Vagina (tissue), 2 donors: ENCODE results near the gene AK3. TPM values are rescaled to one million over a fixed set of nuclear protein-coding genes. Genes with fewer than 3 reads are reported as not detected.

Source experiments
- DNase-seq, 2 donors: peaks; one replicate each; pipeline ENCODE4 v3.0.0-alpha.2; 2017; ENCODE audit errors: extremely low spot score in 2 of 2
- H3K27ac ChIP-seq: fragments of 200-600 bp; sonication (generic); one replicate; pipeline ENCODE4 v1.5.1; 2019
- H3K27me3 ChIP-seq: fragments of 200-600 bp; sonication (generic); one replicate; pipeline ENCODE4 v1.5.1; 2019
- H3K36me3 ChIP-seq, 2 donors: fragments of 200-600 bp; sonication (generic); one replicate each; pipeline ENCODE4 v1.5.1; 2017 to 2019
- H3K4me1 ChIP-seq: fragments of 200-600 bp; sonication (generic); one replicate; pipeline ENCODE4 v1.5.1; 2019
- H3K4me3 ChIP-seq, 2 donors: fragments of 200-600 bp; sonication (generic); 1 replicate in 1 of 2; 2 replicates in 1 of 2; pipeline ENCODE4 v1.5.1; 2016 to 2019
- H3K9me3 ChIP-seq: fragments of 200-600 bp; sonication (generic); one replicate; pipeline ENCODE4 v1.5.1; 2019
- CTCF ChIP-seq, 3 experiments: fragments of 450-650 bp in 2 of 3; fragments of 200-600 bp in 1 of 3; sonication (generic) in 1 of 3; IDR thresholded peaks; one replicate each; pipeline ENCODE4 v1.5.1; 2017 to 2019; ENCODE audit warnings: antibody characterized with exemption in 3 of 3, mild to moderate bottlenecking in 2 of 3, moderate library complexity in 2 of 3
- POLR2A ChIP-seq, 2 donors: fragments of 450-650 bp; IDR thresholded peaks; one replicate each; pipeline ENCODE4 v1.6.1; 2017; ENCODE audit warnings: antibody characterized with exemption in 2 of 2, mild to moderate bottlenecking in 2 of 2, moderate library complexity in 2 of 2
- POLR2AphosphoS5 ChIP-seq, 2 donors: sonication (generic); formaldehyde crosslinking; IDR thresholded peaks; one replicate each; pipeline ENCODE4 v1.9.0; 2017; ENCODE audit warnings: antibody characterized with exemption in 2 of 2, mild to moderate bottlenecking in 2 of 2, low read depth in 1 of 2; ENCODE audit not compliant: insufficient read depth in 1 of 2
- intact Hi-C: fragments of 100-400 bp; cut with DNase I; formaldehyde crosslinking; loops from one replicate; pipeline ENCODE4 v1.15.1; 2023
- total RNA-seq: library from RNA; depleted of rRNA; stranded (reverse); fragments of >200 nt; gene quantifications from one replicate; pipeline ENCODE4 v1.2.3, GENCODE V29; 2016

Gene AK3
- total RNA-seq, 1 donor from 2014 or later, result 72.4 TPM

GRCh38 chr9:4701526-4701925 is 39.5 kb downstream of the AK3 start:
- Histone ChIP-seq H3K27ac (no peak overlapping the region), H3K9me3 (no peaks in the 10 kb centered on the region), H3K36me3 (peaks cover 0 to 41% of the 10 kb centered on the region in 2 donors), H3K27me3 (no peaks in the 10 kb centered on the region), H3K4me1 (no peaks in the 10 kb centered on the region), H3K4me3 (no peak overlapping the region)
- intact Hi-C loops, result no loop called here
- TF ChIP-seq CTCF (IDR thresholded peaks at IDR 0.05), result no peak
- TF ChIP-seq POLR2A (IDR thresholded peaks at IDR 0.05), result no peak
- TF ChIP-seq POLR2AphosphoS5 (IDR thresholded peaks at IDR 0.05; ENCODE audit: insufficient read depth in 1 of 2, low read depth in 1 of 2), result no peak
- no peak for DNase-seq

DNA sequence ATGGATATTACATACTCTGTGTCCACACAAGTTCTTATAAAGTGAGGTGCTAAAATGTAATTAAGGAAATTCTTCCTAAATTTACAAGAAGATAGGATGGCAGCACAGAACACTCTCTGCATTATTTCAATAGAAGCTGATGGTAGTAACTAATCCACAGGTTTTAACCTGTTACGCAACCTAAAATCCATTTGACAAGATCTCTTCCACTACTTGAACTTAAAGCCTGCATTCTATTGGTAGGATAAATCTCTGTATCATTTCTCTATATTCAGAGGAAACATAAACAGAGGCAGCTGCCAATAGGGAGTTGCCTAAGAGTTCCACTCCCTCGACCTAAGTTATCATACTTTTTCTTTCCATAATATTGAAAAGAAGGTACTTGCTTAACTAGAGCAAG is 40.1 kb downstream of the AK3 start:
- Histone ChIP-seq H3K4me1 (no peaks in the 10 kb centered on the region), H3K9me3 (no peaks in the 10 kb centered on the region), H3K4me3 (no peak overlapping the region), H3K27me3 (no peaks in the 10 kb centered on the region), H3K27ac (no peak overlapping the region), H3K36me3 (peaks cover 0 to 41% of the 10 kb centered on the region in 2 donors)
- intact Hi-C loops, result no loop called here
- no peak for DNase-seq
- TF ChIP-seq POLR2AphosphoS5 (IDR thresholded peaks at IDR 0.05; ENCODE audit: insufficient read depth in 1 of 2, low read depth in 1 of 2) (no peak), POLR2A (IDR thresholded peaks at IDR 0.05) (no peak), CTCF (IDR thresholded peaks at IDR 0.05) (no peak)

DNA sequence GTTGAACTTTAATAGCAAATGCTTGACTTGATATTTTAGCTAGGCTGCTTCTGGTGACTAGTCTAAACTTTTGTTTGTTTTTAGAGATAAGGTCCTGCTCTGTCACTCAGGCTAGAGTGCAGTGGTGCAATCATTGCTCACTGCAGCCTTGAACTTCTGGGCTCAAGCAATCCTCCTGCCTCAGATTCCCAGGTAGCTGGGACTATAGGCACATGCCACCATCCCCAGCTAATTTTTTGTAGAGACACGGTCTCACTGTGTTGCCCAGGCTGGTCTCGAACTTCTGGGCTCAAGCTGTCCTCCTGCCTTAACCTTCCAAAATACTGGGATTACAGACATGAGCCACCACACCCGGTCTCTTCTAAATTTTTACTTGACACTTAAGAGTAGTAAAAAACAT is 40.9 kb downstream of the AK3 start:
- no peaks in the 10 kb centered on the region for H3K27me3 ChIP-seq
- DNase-seq, result no peak
- intact Hi-C loops, result no loop called here
- no peaks in the 10 kb centered on the region for H3K4me1 ChIP-seq
- peaks cover 0 to 41% of the 10 kb centered on the region in 2 donors for H3K36me3 ChIP-seq
- no peak overlapping the region for H3K27ac ChIP-seq
- H3K9me3 ChIP-seq, result no peaks in the 10 kb centered on the region
- TF ChIP-seq CTCF (IDR thresholded peaks at IDR 0.05) (no peak), POLR2AphosphoS5 (IDR thresholded peaks at IDR 0.05; ENCODE audit: insufficient read depth in 1 of 2, low read depth in 1 of 2) (no peak), POLR2A (IDR thresholded peaks at IDR 0.05) (no peak)
- no peak overlapping the region for H3K4me3 ChIP-seq

DNA sequence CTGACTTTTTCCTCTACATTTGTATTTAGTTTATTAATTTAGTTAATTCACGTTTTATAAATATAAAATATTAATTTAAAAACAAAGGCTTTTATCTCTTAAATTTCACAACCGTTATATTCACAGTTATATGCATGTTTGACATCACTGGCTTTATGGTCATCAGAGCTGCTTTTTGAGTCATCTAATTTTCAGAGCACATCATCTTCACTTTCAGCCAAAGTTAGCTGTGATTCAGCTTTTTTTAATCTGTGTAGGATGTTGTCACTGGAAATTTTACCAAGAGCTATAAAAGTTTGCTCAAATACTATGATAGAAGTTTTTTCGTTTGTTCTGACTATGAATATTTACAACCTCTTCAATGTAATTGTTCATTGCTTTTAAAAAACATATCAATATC is 49.2 kb downstream of the AK3 start:
- Histone ChIP-seq H3K9me3 (no peaks in the 10 kb centered on the region), H3K27ac (no peak overlapping the region), H3K4me1 (peaks cover 11% of the 10 kb centered on the region), H3K36me3 (peaks cover 0 to 34% of the 10 kb centered on the region in 2 donors), H3K4me3 (no peak overlapping the region), H3K27me3 (no peaks in the 10 kb centered on the region)
- TF ChIP-seq POLR2A (IDR thresholded peaks at IDR 0.05) (no peak), CTCF (IDR thresholded peaks at IDR 0.05) (no peak), POLR2AphosphoS5 (IDR thresholded peaks at IDR 0.05; ENCODE audit: insufficient read depth in 1 of 2, low read depth in 1 of 2) (no peak)
- intact Hi-C loops, result no loop called here
- DNase-seq, result no peak

DNA sequence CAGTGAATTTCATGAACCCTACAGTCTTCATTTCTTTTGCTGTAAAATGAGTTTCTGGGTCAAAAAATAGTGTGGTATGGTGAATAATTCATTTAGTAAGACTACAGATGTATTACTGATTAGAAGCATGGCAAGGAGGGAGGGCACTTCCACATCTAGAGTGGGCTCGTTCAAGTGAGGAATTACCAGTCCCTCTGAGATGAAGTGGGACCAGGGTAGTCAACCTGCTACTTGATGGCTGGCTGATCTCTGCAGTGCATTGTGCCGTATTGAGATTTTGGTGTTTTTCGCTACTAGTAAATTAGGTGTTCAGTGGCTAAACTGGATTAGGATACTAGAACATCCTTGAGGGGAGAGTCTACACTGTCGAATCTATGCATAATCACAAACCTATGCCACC is 50.9 kb downstream of the AK3 start:
- TF ChIP-seq POLR2A (IDR thresholded peaks at IDR 0.05) (no peak), CTCF (IDR thresholded peaks at IDR 0.05) (no peak), POLR2AphosphoS5 (IDR thresholded peaks at IDR 0.05; ENCODE audit: insufficient read depth in 1 of 2, low read depth in 1 of 2) (no peak)
- Histone ChIP-seq H3K36me3 (peaks cover 0 to 46% of the 10 kb centered on the region in 2 donors), H3K9me3 (no peaks in the 10 kb centered on the region), H3K27ac (no peak overlapping the region), H3K4me3 (no peak overlapping the region), H3K4me1 (peaks cover 11% of the 10 kb centered on the region), H3K27me3 (no peaks in the 10 kb centered on the region)
- intact Hi-C loops, result no loop called here
- no peak for DNase-seq
